GM19193 (cell line): ENCODE measurements around the gene INIP.

ENCODE experiments used
- POLR2A ChIP-seq: IDR thresholded peaks from 4 replicates; pipeline ENCODE4 v1.6.1; 2011; ENCODE audit not compliant: insufficient read depth, insufficient read length; ENCODE audit errors: extremely low read depth

The INIP gene

DNA sequence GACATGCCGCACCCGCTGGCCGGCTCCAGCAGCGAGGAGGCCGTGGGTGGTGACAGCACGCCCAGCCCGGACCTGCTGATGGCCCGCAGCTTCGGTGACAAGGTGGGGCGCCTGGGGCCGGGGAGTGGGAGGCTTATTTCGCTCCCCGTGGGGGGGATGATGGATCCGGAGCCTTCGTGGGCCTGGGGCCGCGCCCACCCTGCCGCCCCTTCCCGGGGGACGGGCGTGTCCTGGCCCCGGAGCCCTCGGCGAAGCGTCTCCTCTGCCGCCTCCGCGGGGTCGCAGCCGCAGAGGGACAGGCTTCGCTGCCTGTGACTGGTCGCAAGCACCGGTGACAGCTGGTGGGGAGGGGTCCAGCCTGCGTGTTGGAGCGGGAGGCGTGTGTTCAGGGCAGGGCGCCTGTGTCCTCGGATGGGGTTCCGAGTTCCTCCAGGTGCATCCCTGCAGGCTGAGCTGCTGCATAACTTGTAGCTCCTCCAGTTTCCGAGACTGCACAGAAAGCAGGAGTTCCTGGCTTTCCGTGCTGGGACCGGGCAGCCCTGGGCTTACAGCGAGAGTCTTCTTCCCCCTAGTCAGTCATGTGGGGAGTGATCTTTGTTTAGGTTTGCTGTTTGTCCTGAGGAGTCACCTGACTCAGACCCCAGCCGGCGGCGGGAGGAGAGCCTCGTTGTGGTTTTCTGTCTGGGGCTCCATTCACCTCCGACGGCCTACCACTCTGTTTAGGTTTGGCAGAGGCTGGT is 33.3 kb upstream of the INIP start:
- TF ChIP-seq POLR2A = no peak

DNA sequence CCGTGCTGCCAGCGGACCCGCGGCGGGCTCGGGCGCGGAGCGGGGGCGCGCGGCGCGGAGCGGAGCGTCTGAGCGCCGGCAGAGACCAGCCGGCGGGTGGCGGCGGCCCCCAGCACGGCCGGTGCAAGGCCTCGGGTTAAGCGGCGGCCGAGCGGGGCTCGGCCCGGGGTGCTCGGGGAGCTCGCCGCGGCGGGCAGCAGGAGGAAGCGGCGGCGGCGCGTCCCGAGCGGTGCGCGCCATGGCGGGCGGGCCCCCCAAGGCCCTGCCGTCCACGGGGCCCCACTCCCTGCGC is 32.8 kb upstream of the INIP start:
- TF ChIP-seq POLR2A = no peak

DNA sequence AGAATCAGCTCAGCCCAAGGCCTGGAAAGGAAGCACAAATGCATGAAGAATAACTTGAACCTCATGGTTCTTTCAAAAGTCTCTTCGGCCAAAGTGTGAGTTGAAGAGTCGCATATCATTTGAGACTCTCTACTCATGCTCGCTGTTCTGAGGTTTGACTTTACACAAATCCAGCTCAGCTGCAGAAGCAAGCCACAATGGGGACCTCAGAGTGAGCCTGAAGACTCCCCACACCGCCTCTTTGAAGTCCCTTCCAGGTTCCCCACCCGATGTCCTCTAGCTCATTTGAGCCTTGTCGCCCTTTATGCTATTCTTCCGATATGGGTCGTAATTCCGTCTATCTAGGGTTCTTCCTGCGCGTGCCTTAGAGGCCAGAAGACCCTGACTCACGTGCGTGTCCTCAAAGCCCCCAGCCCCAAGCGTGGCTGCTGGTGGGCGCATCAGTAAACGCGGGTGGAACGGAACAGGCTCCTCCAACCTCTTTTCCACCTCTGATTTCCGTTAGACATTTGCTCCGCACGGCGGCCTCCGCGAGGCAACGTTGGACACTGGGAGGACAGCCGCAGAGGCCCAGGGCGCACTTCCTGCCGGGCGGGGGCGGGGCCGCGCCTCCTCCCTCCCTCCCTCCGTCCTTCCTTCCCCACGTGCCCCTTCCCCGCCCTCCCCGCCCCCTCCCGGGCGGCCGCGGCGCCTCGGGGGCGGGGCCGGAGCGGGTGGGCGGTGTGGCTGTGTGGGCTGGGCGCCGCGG is 32.3 kb upstream of the INIP start, which contains the start of gene SNX30:
SNX30 (plus strand) TSS at position 745 of the 748 bp plus-strand sequence. CDS start 242 bp downstream, outside the sequence.
- peak; percentile 71 for TF ChIP-seq POLR2A

GRCh38 chr9:112747094-112747493 is 29.2 kb upstream of the INIP start:
- TF ChIP-seq POLR2A = no peak

DNA sequence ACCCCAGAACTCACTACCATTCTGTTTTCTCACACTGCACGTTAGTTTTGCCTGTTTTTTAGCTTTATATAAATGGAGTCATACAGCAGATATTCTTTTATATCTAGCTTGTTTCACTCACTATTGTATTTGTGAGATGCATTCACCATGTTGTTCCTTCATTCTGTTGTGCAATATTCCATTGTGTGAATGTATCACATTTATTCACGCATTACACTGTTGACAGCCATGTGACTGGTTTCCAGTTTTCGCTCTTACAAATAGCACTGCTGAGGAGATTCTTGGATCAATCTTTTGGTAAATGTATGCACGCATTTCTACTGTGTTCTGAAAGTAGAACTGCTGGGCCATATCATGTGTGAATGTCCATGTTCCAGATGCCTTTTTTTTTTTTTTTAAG is 26.3 kb upstream of the INIP start:
- TF ChIP-seq POLR2A = no peak

GRCh38 chr9:112743216-112743836 is 25.4 kb upstream of the INIP start:
- no peak for TF ChIP-seq POLR2A

DNA sequence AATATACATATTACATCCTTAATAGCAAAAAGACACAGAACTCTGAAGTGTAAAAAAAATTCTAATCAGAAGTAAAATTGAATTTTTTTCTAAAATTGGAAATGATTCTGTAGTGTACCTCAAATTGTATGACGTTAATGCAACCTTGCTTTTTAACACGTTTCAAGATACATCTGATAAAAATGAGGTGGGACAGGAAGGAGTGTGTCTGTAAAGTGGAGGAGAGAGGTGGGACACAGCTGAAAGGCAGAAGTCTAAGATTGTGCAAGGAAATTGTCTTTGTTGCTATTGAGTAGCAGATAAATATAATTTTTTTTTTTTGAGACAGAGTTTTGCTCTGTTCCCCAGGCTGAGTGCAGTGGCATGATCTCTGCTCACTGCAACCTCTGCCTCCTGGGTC is 17.0 kb upstream of the INIP start:
- no peak for TF ChIP-seq POLR2A

- no peak for TF ChIP-seq POLR2A
These were observed 14.1 kb upstream of the INIP start for GRCh38 chr9:112731971-112732370.

DNA sequence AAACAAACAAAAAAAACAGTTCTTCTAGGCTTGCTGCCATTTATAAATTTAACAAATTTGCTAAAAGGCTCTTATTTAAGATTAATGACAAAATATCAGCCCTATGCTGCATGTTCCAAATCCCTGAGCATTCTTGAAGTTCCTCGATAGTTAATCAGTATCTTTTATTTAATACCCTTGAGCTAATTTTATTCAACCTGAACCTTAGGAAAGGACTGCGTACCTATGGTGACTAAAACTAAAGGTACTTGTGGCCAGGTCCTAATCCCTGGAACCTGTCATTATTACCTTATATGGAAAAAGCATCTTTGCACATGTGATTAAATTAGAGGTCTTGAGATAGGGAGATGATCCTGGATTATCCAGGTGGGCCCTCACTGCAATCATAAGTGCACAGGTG is 10.5 kb upstream of the INIP start:
- no peak for TF ChIP-seq POLR2A

GRCh38 chr9:112726428-112726827 is 8.5 kb upstream of the INIP start:
- no peak for TF ChIP-seq POLR2A

DNA sequence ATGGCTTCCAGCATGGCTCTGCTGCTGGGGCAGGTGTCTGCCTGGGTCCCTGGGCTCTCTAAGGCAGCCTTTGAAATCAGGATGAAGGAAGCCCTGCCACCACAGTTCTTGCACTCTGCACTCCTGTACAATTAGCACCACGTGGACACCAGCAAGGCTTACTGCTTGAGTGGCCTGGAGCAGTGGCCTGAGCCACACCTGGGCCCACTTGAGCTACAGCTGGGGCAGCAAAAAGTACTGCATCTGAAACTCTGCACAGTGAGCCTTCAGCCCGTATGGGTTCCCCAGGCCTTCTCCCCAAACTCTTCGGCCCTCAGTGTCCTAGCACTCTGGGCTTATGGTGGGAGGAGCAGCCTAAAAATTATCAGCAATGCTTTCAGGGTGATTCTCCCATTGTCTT is 8.0 kb upstream of the INIP start:
- no peak for TF ChIP-seq POLR2A

DNA sequence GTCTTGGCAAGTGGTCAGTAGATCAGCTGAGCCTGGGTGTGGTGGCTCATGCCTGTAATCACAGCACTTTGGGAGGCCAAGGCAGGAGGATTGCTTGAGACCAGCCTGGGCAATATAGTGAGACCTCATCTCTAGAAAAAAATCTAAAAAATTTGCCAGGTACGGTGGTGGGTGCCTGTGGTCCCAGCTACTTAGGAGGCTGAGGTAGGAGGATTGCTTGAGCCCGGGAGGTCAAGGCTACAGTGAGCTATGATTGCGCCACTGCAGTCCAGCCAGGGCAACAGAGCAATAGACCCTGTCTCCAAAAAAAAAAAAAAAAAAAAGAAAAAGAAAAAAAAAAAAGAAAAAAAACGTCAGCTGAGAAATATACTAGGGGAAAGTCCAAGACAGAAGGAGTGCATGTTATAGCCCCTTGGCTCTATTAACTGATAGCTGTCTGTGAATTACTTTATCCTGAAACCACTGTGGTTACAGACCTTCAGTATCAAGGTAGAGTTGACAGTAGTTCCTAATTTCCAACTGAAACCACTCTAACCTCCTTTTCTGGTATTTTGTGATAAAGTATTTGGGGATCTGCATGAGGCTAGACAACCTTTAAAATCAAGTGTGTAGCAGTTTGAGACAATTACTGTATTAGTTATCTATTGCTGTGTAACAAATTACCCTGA is 2.3 kb upstream of the INIP start:
- TF ChIP-seq POLR2A = no peak

GRCh38 chr9:112719696-112720095 is 1.8 kb upstream of the INIP start:
- no peak for TF ChIP-seq POLR2A

DNA sequence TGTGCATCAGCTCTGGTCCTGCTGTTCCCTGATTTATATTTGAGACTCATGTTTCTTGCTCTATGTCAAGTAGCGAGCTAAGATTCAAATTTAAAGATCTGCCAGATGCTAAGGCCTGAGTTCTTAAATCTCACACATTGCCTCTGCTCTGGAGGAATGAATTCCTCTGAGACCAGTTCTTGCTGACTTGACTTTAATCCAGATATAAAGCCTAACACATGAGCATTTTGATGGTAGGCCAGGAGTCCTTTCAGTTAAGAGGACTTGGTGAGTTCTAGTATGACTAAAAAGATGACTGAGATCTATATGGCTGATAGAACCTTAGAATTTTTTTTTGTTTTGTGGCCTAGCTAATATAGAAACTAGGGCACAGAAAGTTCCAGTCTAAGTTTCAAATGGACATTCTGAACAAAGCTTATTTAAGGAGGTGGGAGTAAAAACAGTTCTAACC is 1.3 kb upstream of the INIP start:
- TF ChIP-seq POLR2A = no peak

- TF ChIP-seq POLR2A = no peak
These were observed 5.2 kb downstream of the INIP start for GRCh38 chr9:112712678-112713077.
